K562 (cell line): ENCODE measurements around the gene KIF19. TPM values are rescaled to one million over a fixed set of nuclear protein-coding genes. Genes with fewer than 3 reads are reported as not detected.
A peak's percentile ranks its signal among the peaks of the same experiment; 100 is the strongest.

Experiments
- CREM ChIP-seq: IDR thresholded peaks from 2 replicates; pipeline ENCODE4 v1.6.1; 2014; ENCODE audit warnings: antibody characterized with exemption, low read depth
- CTBP1 ChIP-seq: fragments of 450-650 bp; IDR thresholded peaks from 2 replicates; pipeline ENCODE4 v1.6.1; 2016; ENCODE audit warnings: borderline replicate concordance
- EP400 ChIP-seq: fragments of 450-650 bp; IDR thresholded peaks from 2 replicates; pipeline ENCODE4 v1.6.1; 2017; ENCODE audit warnings: antibody characterized with exemption, mild to moderate bottlenecking, moderate library complexity
- ETV5 ChIP-seq: sonication (generic); formaldehyde crosslinking; IDR thresholded peaks from 2 replicates; pipeline ENCODE4 v1.4.0; 2020; ENCODE audit warnings: low read depth, mild to moderate bottlenecking, missing genetic modification reagents
- MAZ ChIP-seq, 2 experiments: fragments of 450-650 bp in 1 of 2; sonication (generic) in 1 of 2; formaldehyde crosslinking; IDR thresholded peaks in 1 of 2; conservative IDR thresholded peaks in 1 of 2; 2 replicates each; pipeline versions ENCODE4 v1.4.0 to v1.5.0; 2020; ENCODE audit warnings: mild to moderate bottlenecking in 1 of 2, missing genetic modification reagents in 1 of 2
- MYNN ChIP-seq, 2 experiments: sonication (generic); formaldehyde crosslinking in 1 of 2; IDR thresholded peaks; 2 replicates each; pipeline versions ENCODE4 v1.5.0 to v1.6.1; 2016 to 2020; ENCODE audit warnings: antibody characterized with exemption in 1 of 2, missing genetic modification reagents in 1 of 2
- POLR2AphosphoS2 ChIP-seq: IDR thresholded peaks from 2 replicates; pipeline ENCODE4 v1.6.1; 2012; ENCODE audit warnings: low read length, improper control_type of control experiment
- RAD21 ChIP-seq, 2 experiments: fragments of 250-450 bp in 1 of 2; fragments of 450-650 bp in 1 of 2; sonication (Bioruptor Pico) in 1 of 2; formaldehyde crosslinking in 1 of 2; IDR thresholded peaks in 1 of 2; conservative IDR thresholded peaks in 1 of 2; 2 replicates each; pipeline versions ENCODE4 v1.4.0 to v1.8.0; 2020 to 2022; ENCODE audit warnings: mild to moderate bottlenecking in 2 of 2, moderate library complexity in 1 of 2
- RB1 ChIP-seq: fragments of 450-650 bp; IDR thresholded peaks from 2 replicates; pipeline ENCODE4 v1.6.1; 2017; ENCODE audit warnings: low read depth, mild to moderate bottlenecking
- RCOR1 ChIP-seq, 2 experiments: IDR thresholded peaks; 2 replicates each; pipeline ENCODE4 v1.6.1; 2012; ENCODE audit warnings: low read depth in 2 of 2, low read length in 2 of 2, borderline replicate concordance in 1 of 2, improper control_type of control experiment in 1 of 2
- RFX5 ChIP-seq: IDR thresholded peaks from 2 replicates; pipeline ENCODE4 v1.6.1; 2011; ENCODE audit warnings: low read depth, mild to moderate bottlenecking, improper control_type of control experiment, low read length
- SIN3B ChIP-seq: fragments of 450-650 bp; IDR thresholded peaks from 2 replicates; pipeline ENCODE4 v1.6.1; 2017; ENCODE audit warnings: low read depth, mild to moderate bottlenecking, moderate library complexity
- SMC3 ChIP-seq: conservative IDR thresholded peaks from 2 replicates; pipeline ENCODE4 v1.6.1; 2011; ENCODE audit warnings: low read depth, low read length, improper control_type of control experiment; ENCODE audit not compliant: insufficient read depth
- STAG1 ChIP-seq: sonication (generic); formaldehyde crosslinking; IDR thresholded peaks from 2 replicates; pipeline ENCODE4 v1.5.0; 2020; ENCODE audit warnings: missing genetic modification reagents, borderline replicate concordance
- TAF15 ChIP-seq: fragments of 200-400 bp; formaldehyde crosslinking; IDR thresholded peaks from 2 replicates; pipeline ENCODE4 v1.6.1; 2017; ENCODE audit warnings: mild to moderate bottlenecking, low read depth, low read length, moderate library complexity
- ZNF436 ChIP-seq: fragments of 250-450, 450-650 bp; sonication (Bioruptor Pico); formaldehyde crosslinking; IDR thresholded peaks from 2 replicates; pipeline ENCODE4 v1.7.0; 2020; ENCODE audit warnings: mild to moderate bottlenecking
- ZNF644 ChIP-seq: fragments of 200-800 bp; sonication (Bioruptor generic); IDR thresholded peaks from 2 replicates; pipeline ENCODE4 v1.6.1; 2016; ENCODE audit warnings: low read depth, missing genetic modification characterization, missing compliant biosample characterization
- ZNF707 ChIP-seq: fragments of 250-450 bp; sonication (Bioruptor Pico); conservative IDR thresholded peaks from 2 replicates; pipeline ENCODE4 v1.8.0; 2022; ENCODE audit warnings: inconsistent platforms, mild to moderate bottlenecking, moderate library complexity
- ZNF740 ChIP-seq, 3 experiments: fragments of 200-800 bp in 1 of 3; sonication (Bioruptor generic) in 1 of 3; sonication (generic) in 1 of 3; formaldehyde crosslinking in 1 of 3; IDR thresholded peaks; 2 replicates each; pipeline versions ENCODE4 v1.6.1 to v1.8.0; 2016 to 2022; ENCODE audit warnings: mild to moderate bottlenecking in 2 of 3, missing compliant biosample characterization in 2 of 3, missing genetic modification characterization in 2 of 3, missing genetic modification reagents in 1 of 3
- polyA plus RNA-seq, 8 experiments: library from polyadenylated mRNA; depleted of rRNA in 4 of 8; stranded (reverse) in 5 of 8; unstranded in 3 of 8; fragments of >200 nt; fragmentation: Nextera tagmentation in 2 of 8; fragmentation: Illumina TruSeq in 1 of 8; extraction: Ambion mirVana in 2 of 8; extraction: Trizol in 1 of 8; gene quantifications; 2 replicates each; pipeline versions ENCODE4 v1.2.1 to v1.2.3, GENCODE V29; 2011 to 2014; ENCODE audit warnings: inconsistent platforms in 1 of 8, missing spikeins in 1 of 8
- total RNA-seq, 7 experiments: library from RNA; depleted of rRNA in 6 of 7; stranded (reverse); fragments of >200 nt in 6 of 7; fragmentation: Illumina TruSeq in 2 of 7; extraction: Trizol in 2 of 7; gene quantifications; 2 replicates each; pipeline versions ENCODE4 v1.2.1 to v1.2.3, GENCODE V29; 2011 to 2021; ENCODE audit warnings: low replicate concordance in 1 of 7
- TF ChIP-seq, protein P1 (sequence below): fragments of 450-650 bp; formaldehyde crosslinking; IDR thresholded peaks from 2 replicates; pipeline ENCODE4 v1.4.0; 2020; ENCODE audit warnings: mild to moderate bottlenecking, moderate library complexity
- TF ChIP-seq, protein P2 (sequence below): IDR thresholded peaks from 2 replicates; pipeline ENCODE4 v1.6.1; 2011; ENCODE audit warnings: borderline replicate concordance, low read depth, mild to moderate bottlenecking, moderate library complexity, low read length; ENCODE audit not compliant: insufficient read depth, poor library complexity, severe bottlenecking

Gene KIF19
- total and polyA plus RNA-seq, 9 of the 15 experiments (the other 6 are each of a cell fraction or from before 2014, with no cell fraction given): 0.10 TPM; not detected in 8

GRCh38 chr17:74368341-74369081 is 42.5 kb downstream of the KIF19 start (continued):
- TF ChIP-seq MAZ (CRISPR knock-in tag; conservative IDR thresholded peaks at IDR 0.05 in 1 of 2, IDR thresholded peaks at IDR 0.05 in 1 of 2) (peak; percentile 67 to 69; a peak in 3 of 4 replicates), POLR2AphosphoS2 (no peak), SMC3 (peak; percentile 90), ETV5 (CRISPR knock-in tag) (no peak), MYNN (IDR thresholded peaks at IDR 0.05) (0 out of 2 replicates have a peak, but pooled peaks have one; percentile 25), MYNN (CRISPR knock-in tag; IDR thresholded peaks at IDR 0.05) (no peak), RFX5 (no peak), TAF15 (no peak), SIN3B (peak; percentile 22; the same call in 1 of the 2 replicates), RCOR1 (IDR thresholded peaks at IDR 0.05; ENCODE audit: borderline replicate concordance in 1 of 2, low read depth in 2 of 2, low read length in 2 of 2) (peak in 1 of 2 experiments; percentile 66; a peak in 1 of 4 replicates), ZNF740 (CRISPR knock-in tag; IDR thresholded peaks at IDR 0.05) (peak; percentile 88), ZNF740 (tag; IDR thresholded peaks at IDR 0.05) (peak in 1 of 2 experiments; percentile 65; a peak in 2 of 4 replicates), EP400 (no peak), CREM (0 out of 2 replicates have a peak, but pooled peaks have one; percentile 22), ZNF707 (CRISPR knock-in tag) (no peak), ZNF644 (no peak), STAG1 (CRISPR knock-in tag) (peak; percentile 75; the same call in 1 of the 2 replicates), RB1 (peak; percentile 62; the same call in 1 of the 2 replicates), ZNF436 (no peak), RAD21 (CRISPR knock-in tag; conservative IDR thresholded peaks at IDR 0.05 in 1 of 2, IDR thresholded peaks at IDR 0.05 in 1 of 2) (peak; percentile 83 to 92), CTBP1 (peak; percentile 19; the same call in 1 of the 2 replicates)
- TF ChIP-seq, protein P1, sequence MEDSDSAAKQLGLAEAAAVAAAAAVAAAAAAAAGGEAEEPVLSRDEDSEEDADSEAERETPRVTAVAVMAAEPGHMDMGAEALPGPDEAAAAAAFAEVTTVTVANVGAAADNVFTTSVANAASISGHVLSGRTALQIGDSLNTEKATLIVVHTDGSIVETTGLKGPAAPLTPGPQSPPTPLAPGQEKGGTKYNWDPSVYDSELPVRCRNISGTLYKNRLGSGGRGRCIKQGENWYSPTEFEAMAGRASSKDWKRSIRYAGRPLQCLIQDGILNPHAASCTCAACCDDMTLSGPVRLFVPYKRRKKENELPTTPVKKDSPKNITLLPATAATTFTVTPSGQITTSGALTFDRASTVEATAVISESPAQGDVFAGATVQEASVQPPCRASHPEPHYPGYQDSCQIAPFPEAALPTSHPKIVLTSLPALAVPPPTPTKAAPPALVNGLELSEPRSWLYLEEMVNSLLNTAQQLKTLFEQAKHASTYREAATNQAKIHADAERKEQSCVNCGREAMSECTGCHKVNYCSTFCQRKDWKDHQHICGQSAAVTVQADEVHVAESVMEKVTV (CRISPR knock-in tag): peak; percentile 56; the same call in 1 of the 2 replicates
- TF ChIP-seq, protein P2, sequence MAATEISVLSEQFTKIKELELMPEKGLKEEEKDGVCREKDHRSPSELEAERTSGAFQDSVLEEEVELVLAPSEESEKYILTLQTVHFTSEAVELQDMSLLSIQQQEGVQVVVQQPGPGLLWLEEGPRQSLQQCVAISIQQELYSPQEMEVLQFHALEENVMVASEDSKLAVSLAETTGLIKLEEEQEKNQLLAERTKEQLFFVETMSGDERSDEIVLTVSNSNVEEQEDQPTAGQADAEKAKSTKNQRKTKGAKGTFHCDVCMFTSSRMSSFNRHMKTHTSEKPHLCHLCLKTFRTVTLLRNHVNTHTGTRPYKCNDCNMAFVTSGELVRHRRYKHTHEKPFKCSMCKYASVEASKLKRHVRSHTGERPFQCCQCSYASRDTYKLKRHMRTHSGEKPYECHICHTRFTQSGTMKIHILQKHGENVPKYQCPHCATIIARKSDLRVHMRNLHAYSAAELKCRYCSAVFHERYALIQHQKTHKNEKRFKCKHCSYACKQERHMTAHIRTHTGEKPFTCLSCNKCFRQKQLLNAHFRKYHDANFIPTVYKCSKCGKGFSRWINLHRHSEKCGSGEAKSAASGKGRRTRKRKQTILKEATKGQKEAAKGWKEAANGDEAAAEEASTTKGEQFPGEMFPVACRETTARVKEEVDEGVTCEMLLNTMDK: peak; percentile 34
